Nephron (organoid): Measurements from ENCODE around the gene CXCR4.
A peak's percentile ranks its signal among the peaks of the same experiment; 100 is the strongest.

Experiments
- H3K27ac Mint-ChIP-seq, 3 experiments: 2 replicates each; pipeline ENCODE4 v1.8.0; 2020; ENCODE audit warnings: mixed read lengths in 3 of 3, mild to moderate bottlenecking in 2 of 3, moderate library complexity in 1 of 3
- H3K27me3 Mint-ChIP-seq: 2 replicates; pipeline ENCODE4 v1.8.0; 2021; ENCODE audit warnings: low read depth, mild to moderate bottlenecking, moderate library complexity, mixed read lengths
- H3K36me3 Mint-ChIP-seq: 2 replicates; pipeline ENCODE4 v1.8.0; 2020; ENCODE audit warnings: low read depth, mixed read lengths
- H3K4me1 Mint-ChIP-seq: 2 replicates; pipeline ENCODE4 v1.8.0; 2020; ENCODE audit warnings: mixed read lengths
- H3K4me3 Mint-ChIP-seq, 3 experiments: 2 replicates each; pipeline ENCODE4 v1.8.0; 2020; ENCODE audit warnings: mild to moderate bottlenecking in 3 of 3, mixed read lengths in 3 of 3, moderate library complexity in 2 of 3
- H3K9me3 Mint-ChIP-seq: 2 replicates; pipeline ENCODE4 v1.8.0; 2020; ENCODE audit warnings: mixed read lengths
- CTCF ChIP-seq, 3 experiments: fragments of 200-600 bp; sonication (generic); IDR thresholded peaks; one replicate each; pipeline ENCODE4 v1.5.0; 2021; ENCODE audit warnings: antibody characterized with exemption in 3 of 3; ENCODE audit not compliant: unreplicated experiment in 3 of 3

CXCR4 gene

GRCh38 chr2:136117909-136118818 is at the start of gene CXCR4:
CXCR4 (minus strand) TSS chr2:136118149; CDS start chr2:136118060, 89 bp downstream.
- Mint-ChIP-seq H3K27ac (peak within 1 kb of the TSS; percentile 72 to 85 (median 82)), H3K4me3 (peak within 1 kb of the TSS; percentile 92 to 96 (median 95)), H3K4me1 (peaks cover 72% of the 10 kb centered on the region), H3K9me3 (no peaks in the 10 kb centered on the region), H3K27me3 (peaks cover 92% of the 10 kb centered on the region), H3K36me3 (peaks cover 18% of the 10 kb centered on the region)
- TF ChIP-seq CTCF (IDR thresholded peaks at IDR 0.05; ENCODE audit: unreplicated experiment in 3 of 3) = peak in 2 of 3 experiments; percentile 16 to 20

GRCh38 chr2:136164280-136164776 is 46.4 kb upstream of the CXCR4 start:
- TF ChIP-seq CTCF (IDR thresholded peaks at IDR 0.05; ENCODE audit: unreplicated experiment in 3 of 3) = no peak
- H3K4me3 Mint-ChIP-seq = no peak overlapping the region

GRCh38 chr2:136162438-136162837 is 44.5 kb upstream of the CXCR4 start:
- TF ChIP-seq CTCF (IDR thresholded peaks at IDR 0.05; ENCODE audit: unreplicated experiment in 3 of 3) = no peak
- no peak overlapping the region for H3K27ac Mint-ChIP-seq
- no peaks in the 10 kb centered on the region for H3K4me1 Mint-ChIP-seq
- no peaks in the 10 kb centered on the region for H3K36me3 Mint-ChIP-seq
- H3K9me3 Mint-ChIP-seq = peaks cover 2% of the 10 kb centered on the region
- H3K4me3 Mint-ChIP-seq = no peak overlapping the region
- peaks cover 5% of the 10 kb centered on the region for H3K27me3 Mint-ChIP-seq

More at GRCh38 chr2:136164280-136164776, 46.4 kb upstream of the CXCR4 start:
- Mint-ChIP-seq H3K36me3 (no peaks in the 10 kb centered on the region), H3K27ac (no peak overlapping the region), H3K9me3 (peaks cover 2% of the 10 kb centered on the region), H3K4me1 (peaks cover 15% of the 10 kb centered on the region), H3K27me3 (peaks cover 6% of the 10 kb centered on the region)

- Mint-ChIP-seq H3K4me3 (no peak overlapping the region), H3K4me1 (no peaks in the 10 kb centered on the region), H3K36me3 (no peaks in the 10 kb centered on the region), H3K9me3 (no peaks in the 10 kb centered on the region), H3K27me3 (peaks cover 3% of the 10 kb centered on the region), H3K27ac (no peak overlapping the region)
- no peak for TF ChIP-seq CTCF (IDR thresholded peaks at IDR 0.05; ENCODE audit: unreplicated experiment in 3 of 3)
Measured at GRCh38 chr2:136156411-136156810, 38.5 kb upstream of the CXCR4 start.

- no peak overlapping the region for H3K4me3 Mint-ChIP-seq
- H3K4me1 Mint-ChIP-seq = no peaks in the 10 kb centered on the region
- H3K9me3 Mint-ChIP-seq = no peaks in the 10 kb centered on the region
- TF ChIP-seq CTCF (IDR thresholded peaks at IDR 0.05; ENCODE audit: unreplicated experiment in 3 of 3) = no peak
- H3K27me3 Mint-ChIP-seq = no peaks in the 10 kb centered on the region
- H3K36me3 Mint-ChIP-seq = no peaks in the 10 kb centered on the region
- H3K27ac Mint-ChIP-seq = no peak overlapping the region
Measured at GRCh38 chr2:136154384-136154783, 36.4 kb upstream of the CXCR4 start.
